Neural progenitor cell (in vitro differentiated cells): Measurements from ENCODE around the gene AKAP8L. TPM values are rescaled to one million over a fixed set of nuclear protein-coding genes. Genes with fewer than 3 reads are reported as not detected.

Source experiments
- DNase-seq: peaks from one replicate; pipeline ENCODE4 v3.0.0-alpha.2; 2016; ENCODE audit warnings: low spot score
- H2AFZ ChIP-seq: fragments of 200-600 bp; sonication (generic); replicated peaks from 2 replicates; pipeline ENCODE4 v1.6.1; 2016; ENCODE audit warnings: antibody characterized with exemption
- H3F3A ChIP-seq: fragments of 200-600 bp; sonication (generic); 2 replicates; pipeline ENCODE4 v1.6.1; 2016; ENCODE audit warnings: antibody characterized with exemption, low read depth
- H3K27ac ChIP-seq: fragments of 200-600 bp; sonication (generic); 2 replicates; pipeline ENCODE4 v1.5.1; 2016; ENCODE audit warnings: mild to moderate bottlenecking
- H3K27me3 ChIP-seq: fragments of 200-600 bp; sonication (generic); 2 replicates; pipeline ENCODE4 v1.6.1; 2016; ENCODE audit warnings: mild to moderate bottlenecking, moderate library complexity
- H3K36me3 ChIP-seq: fragments of 200-600 bp; sonication (generic); 2 replicates; pipeline ENCODE4 v1.5.1; 2016
- H3K4me1 ChIP-seq: fragments of 200-600 bp; sonication (generic); 2 replicates; pipeline ENCODE4 v1.6.1; 2016; ENCODE audit warnings: mixed run types
- H3K4me2 ChIP-seq: fragments of 200-600 bp; sonication (generic); 2 replicates; pipeline ENCODE4 v1.6.1; 2016
- H3K4me3 ChIP-seq: fragments of 200-600 bp; sonication (generic); 2 replicates; pipeline ENCODE4 v1.5.1; 2016
- H3K79me2 ChIP-seq: fragments of 200-600 bp; sonication (generic); 2 replicates; pipeline ENCODE4 v1.6.1; 2016; ENCODE audit warnings: low read depth
- H3K9ac ChIP-seq: fragments of 200-600 bp; sonication (generic); 2 replicates; pipeline ENCODE4 v1.6.1; 2016
- H3K9me3 ChIP-seq: fragments of 200-600 bp; sonication (generic); 2 replicates; pipeline ENCODE4 v1.5.1; 2016; ENCODE audit warnings: low read depth
- H4K20me1 ChIP-seq: fragments of 200-600 bp; sonication (generic); 2 replicates; pipeline ENCODE4 v1.6.1; 2016; ENCODE audit warnings: low read depth
- H3K27ac Mint-ChIP-seq: 3 replicates; pipeline ENCODE4 v1.8.0; 2021; ENCODE audit warnings: mixed read lengths
- H3K27me3 Mint-ChIP-seq: 2 replicates; pipeline ENCODE4 v1.8.0; 2022; ENCODE audit warnings: low read depth, mild to moderate bottlenecking, inconsistent platforms, moderate library complexity, mixed read lengths; ENCODE audit not compliant: insufficient read depth
- H3K36me3 Mint-ChIP-seq: 3 replicates; pipeline ENCODE4 v1.8.0; 2021; ENCODE audit warnings: mixed read lengths
- H3K4me1 Mint-ChIP-seq: 3 replicates; pipeline ENCODE4 v1.8.0; 2021; ENCODE audit warnings: mixed read lengths
- H3K4me3 Mint-ChIP-seq: 3 replicates; pipeline ENCODE4 v1.8.0; 2021; ENCODE audit warnings: mild to moderate bottlenecking, moderate library complexity, mixed read lengths
- H3K9me3 Mint-ChIP-seq: 3 replicates; pipeline ENCODE4 v1.8.0; 2020; ENCODE audit warnings: mixed read lengths
- CTCF ChIP-seq: fragments of 200-600 bp; sonication (generic); IDR thresholded peaks from 2 replicates; pipeline ENCODE4 v1.5.1; 2017; ENCODE audit warnings: antibody characterized with exemption, mild to moderate bottlenecking
- EZH2 ChIP-seq: fragments of 200-600 bp; sonication (generic); IDR thresholded peaks from 2 replicates; pipeline ENCODE4 v1.6.1; 2017; ENCODE audit warnings: antibody characterized with exemption, mild to moderate bottlenecking, moderate library complexity
- EZH2phosphoT487 ChIP-seq: fragments of 200-600 bp; sonication (generic); IDR thresholded peaks from 2 replicates; pipeline ENCODE4 v1.6.1; 2017; ENCODE audit warnings: antibody characterized with exemption
- total RNA-seq: library from RNA; depleted of rRNA; stranded (reverse); fragments of >200 nt; gene quantifications from 2 replicates; pipeline ENCODE4 v1.2.3, GENCODE V29; 2015; ENCODE audit warnings: low replicate concordance

AKAP8L gene
- total RNA-seq, 1 donor from 2014 or later: 131 TPM

- H3K4me3 Mint-ChIP-seq: no peak overlapping the region
- Histone ChIP-seq H3F3A (peaks cover 21% of the 10 kb centered on the region), H3K4me2 (no peak overlapping the region), H4K20me1 (no peaks in the 10 kb centered on the region), H3K79me2 (no peaks in the 10 kb centered on the region), H3K27me3 (no peaks in the 10 kb centered on the region), H2AFZ (no peak overlapping the region), H3K27ac (no peak overlapping the region), H3K4me3 (no peak overlapping the region), H3K9ac (no peak overlapping the region), H3K4me1 (peaks cover 7% of the 10 kb centered on the region), H3K36me3 (no peaks in the 10 kb centered on the region), H3K9me3 (no peaks in the 10 kb centered on the region)
- H3K27ac Mint-ChIP-seq: no peak overlapping the region
- DNase-seq: no peak
- TF ChIP-seq CTCF (no peak), EZH2 (no peak), EZH2phosphoT487 (no peak)
- H3K36me3 Mint-ChIP-seq: peaks cover 2% of the 10 kb centered on the region
- H3K9me3 Mint-ChIP-seq: no peaks in the 10 kb centered on the region
- H3K4me1 Mint-ChIP-seq: peaks cover 11% of the 10 kb centered on the region
- peaks cover 19% of the 10 kb centered on the region for H3K27me3 Mint-ChIP-seq
These were observed 27.1 kb upstream of the AKAP8L start for GRCh38 chr19:15445807-15446376.

- peaks cover 14% of the 10 kb centered on the region for H3K27me3 Mint-ChIP-seq
- H3K4me3 ChIP-seq: no peak overlapping the region
- peaks cover 9% of the 10 kb centered on the region for H3K4me1 Mint-ChIP-seq
- H4K20me1 ChIP-seq: no peaks in the 10 kb centered on the region
- H3K4me3 Mint-ChIP-seq: no peak overlapping the region
- no peaks in the 10 kb centered on the region for H3K9me3 Mint-ChIP-seq
- DNase-seq: no peak
- peaks cover 7% of the 10 kb centered on the region for H3K4me1 ChIP-seq
- no peaks in the 10 kb centered on the region for H3K79me2 ChIP-seq
- H3K36me3 ChIP-seq: no peaks in the 10 kb centered on the region
- H2AFZ ChIP-seq: no peak overlapping the region
- H3K27ac Mint-ChIP-seq: no peak overlapping the region
- no peaks in the 10 kb centered on the region for H3K9me3 ChIP-seq
- no peak overlapping the region for H3K4me2 ChIP-seq
- H3F3A ChIP-seq: peaks cover 14% of the 10 kb centered on the region
- no peaks in the 10 kb centered on the region for H3K27me3 ChIP-seq
- peaks cover under 1% of the 10 kb centered on the region for H3K36me3 Mint-ChIP-seq
- no peak overlapping the region for H3K9ac ChIP-seq
- TF ChIP-seq EZH2phosphoT487: no peak
- no peak for TF ChIP-seq EZH2
- TF ChIP-seq CTCF: no peak
- H3K27ac ChIP-seq: no peak overlapping the region
These were observed 26.4 kb upstream of the AKAP8L start for GRCh38 chr19:15445227-15445605.

- H3K27me3 Mint-ChIP-seq: peaks cover 13% of the 10 kb centered on the region
- no peak overlapping the region for H3K27ac Mint-ChIP-seq
- H3K27me3 ChIP-seq: no peaks in the 10 kb centered on the region
- no peak overlapping the region for H3K27ac ChIP-seq
- no peak overlapping the region for H3K9ac ChIP-seq
- H3K79me2 ChIP-seq: no peaks in the 10 kb centered on the region
- no peak overlapping the region for H3K4me2 ChIP-seq
- DNase-seq: no peak
- no peaks in the 10 kb centered on the region for H3K9me3 ChIP-seq
- no peaks in the 10 kb centered on the region for H3K9me3 Mint-ChIP-seq
- peaks cover 7% of the 10 kb centered on the region for H3K4me1 ChIP-seq
- H4K20me1 ChIP-seq: no peaks in the 10 kb centered on the region
- no peaks in the 10 kb centered on the region for H3K36me3 Mint-ChIP-seq
- no peak overlapping the region for H2AFZ ChIP-seq
- no peak overlapping the region for H3K4me3 ChIP-seq
- TF ChIP-seq EZH2 (no peak), EZH2phosphoT487 (no peak), CTCF (no peak)
- H3K4me1 Mint-ChIP-seq: peaks cover 7% of the 10 kb centered on the region
- no peaks in the 10 kb centered on the region for H3K36me3 ChIP-seq
- peaks cover 12% of the 10 kb centered on the region for H3F3A ChIP-seq
- no peak overlapping the region for H3K4me3 Mint-ChIP-seq
These were observed 25.9 kb upstream of the AKAP8L start for GRCh38 chr19:15444505-15445226.
